ENCODE results near the gene DMXL2. TPM values are rescaled to one million over a fixed set of nuclear protein-coding genes. Genes with fewer than 3 reads are reported as not detected.

DMXL2 gene
- total RNA-seq, 4 donors from 2014 or later = 6.9 to 15.1 (median 11.7) TPM

DNA sequence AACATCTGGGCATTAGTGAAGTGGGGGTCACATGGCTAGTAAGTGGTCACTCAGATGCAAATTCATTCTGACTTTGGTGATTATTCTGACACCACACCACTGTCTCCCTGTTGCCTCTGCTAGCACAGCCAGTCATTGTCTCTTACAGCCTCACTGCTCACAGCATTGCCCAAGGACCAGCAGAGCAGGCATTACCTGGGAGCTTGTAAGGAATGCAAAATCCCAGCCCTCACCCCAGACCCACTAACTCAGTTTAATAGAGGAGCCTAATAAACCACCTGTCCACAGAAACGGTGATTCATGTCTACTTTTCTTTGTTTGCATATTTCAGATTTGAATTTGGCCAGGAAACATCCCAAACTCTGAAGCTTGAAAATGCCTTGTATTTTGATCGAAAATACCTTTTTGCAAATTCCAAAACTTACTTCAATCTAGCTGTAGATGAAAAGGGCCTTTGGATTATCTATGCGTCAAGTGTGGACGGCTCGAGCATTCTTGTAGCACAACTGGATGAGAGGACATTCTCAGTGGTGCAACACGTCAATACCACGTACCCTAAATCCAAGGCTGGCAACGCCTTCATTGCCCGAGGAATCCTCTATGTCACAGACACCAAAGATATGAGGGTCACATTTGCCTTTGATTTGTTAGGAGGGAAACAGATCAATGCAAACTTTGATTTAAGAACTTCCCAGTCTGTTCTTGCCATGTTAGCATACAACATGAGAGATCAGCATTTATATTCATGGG is 218.4 kb downstream of the DMXL2 start:
- Histone ChIP-seq H3K27me3 (peaks cover 0 to 23% (median 0%) of the 10 kb centered on the region in 4 donors), H3K27ac (no peak overlapping the region), H3K36me3 (no peaks in the 10 kb centered on the region), H3K9me3 (no peaks in the 10 kb centered on the region), H3K4me1 (no peaks in the 10 kb centered on the region), H3K4me3 (no peak overlapping the region)
- whole genome bisulfite sequencing, 2 donors = 89 to 92% methylated on average over 8 to 9 of the region's 9 CpGs
- DNase-seq = no peak
- intact Hi-C loops (cut with DNase I) = no loop called here
- TF ChIP-seq, protein P1, sequence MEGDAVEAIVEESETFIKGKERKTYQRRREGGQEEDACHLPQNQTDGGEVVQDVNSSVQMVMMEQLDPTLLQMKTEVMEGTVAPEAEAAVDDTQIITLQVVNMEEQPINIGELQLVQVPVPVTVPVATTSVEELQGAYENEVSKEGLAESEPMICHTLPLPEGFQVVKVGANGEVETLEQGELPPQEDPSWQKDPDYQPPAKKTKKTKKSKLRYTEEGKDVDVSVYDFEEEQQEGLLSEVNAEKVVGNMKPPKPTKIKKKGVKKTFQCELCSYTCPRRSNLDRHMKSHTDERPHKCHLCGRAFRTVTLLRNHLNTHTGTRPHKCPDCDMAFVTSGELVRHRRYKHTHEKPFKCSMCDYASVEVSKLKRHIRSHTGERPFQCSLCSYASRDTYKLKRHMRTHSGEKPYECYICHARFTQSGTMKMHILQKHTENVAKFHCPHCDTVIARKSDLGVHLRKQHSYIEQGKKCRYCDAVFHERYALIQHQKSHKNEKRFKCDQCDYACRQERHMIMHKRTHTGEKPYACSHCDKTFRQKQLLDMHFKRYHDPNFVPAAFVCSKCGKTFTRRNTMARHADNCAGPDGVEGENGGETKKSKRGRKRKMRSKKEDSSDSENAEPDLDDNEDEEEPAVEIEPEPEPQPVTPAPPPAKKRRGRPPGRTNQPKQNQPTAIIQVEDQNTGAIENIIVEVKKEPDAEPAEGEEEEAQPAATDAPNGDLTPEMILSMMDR (IDR thresholded peaks at IDR 0.05) = no peak
- no peak for TF ChIP-seq POLR2A (IDR thresholded peaks at IDR 0.05)

DNA sequence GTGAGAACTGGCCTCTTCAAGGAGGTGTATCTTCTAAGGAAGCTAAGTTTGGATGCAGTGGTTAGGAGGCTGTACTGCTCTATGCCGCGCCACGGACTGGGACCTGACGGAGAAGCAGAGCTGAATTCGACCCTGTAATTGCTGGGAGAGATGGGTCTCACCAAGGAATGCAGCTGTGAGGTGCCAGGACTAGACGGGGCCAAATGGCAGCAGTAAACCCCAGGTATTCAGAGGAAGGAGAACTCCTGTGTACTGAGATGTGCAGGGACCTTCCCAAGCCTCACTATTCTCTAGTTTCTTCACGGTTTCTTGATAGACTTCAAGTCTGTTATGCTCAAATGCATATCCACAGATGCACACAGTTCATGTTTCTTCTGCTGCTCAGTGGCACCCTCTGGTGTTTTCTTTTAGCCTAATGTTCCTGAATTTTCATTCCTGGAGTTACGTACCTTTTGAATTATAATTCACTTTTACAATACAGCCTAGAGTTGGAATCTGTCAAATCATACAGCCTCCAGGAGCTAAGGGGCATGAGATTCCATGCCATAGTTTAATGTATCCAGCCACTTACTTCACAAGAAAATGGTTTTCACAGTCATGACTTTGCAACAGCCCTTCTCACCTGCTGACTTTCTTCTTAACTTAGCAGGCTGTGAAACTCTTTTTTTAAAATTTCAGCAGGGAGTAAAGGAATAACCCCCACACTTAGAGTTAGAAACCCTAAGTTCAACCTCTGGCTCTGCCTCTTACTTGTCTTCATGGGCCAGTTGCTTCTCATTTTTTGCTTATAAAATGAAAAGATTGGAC is 219.3 kb downstream of the DMXL2 start:
- 57 to 66% methylated on average over 6 to 8 of the region's 8 CpGs for WGBS, 2 donors
- H3K27ac ChIP-seq = no peak overlapping the region
- DNase-seq = no peak
- intact Hi-C loops (cut with DNase I) = no loop called here
- no peaks in the 10 kb centered on the region for H3K4me1 ChIP-seq
- TF ChIP-seq, protein P1 (IDR thresholded peaks at IDR 0.05) = peak in 4 of 6 experiments; percentile 19 to 58 (median 40)
- TF ChIP-seq POLR2A (IDR thresholded peaks at IDR 0.05) = no peak
- no peak overlapping the region for H3K4me3 ChIP-seq
- no peaks in the 10 kb centered on the region for H3K9me3 ChIP-seq
- no peaks in the 10 kb centered on the region for H3K36me3 ChIP-seq
- peaks cover 0 to 32% (median 0%) of the 10 kb centered on the region in 4 donors for H3K27me3 ChIP-seq

DNA sequence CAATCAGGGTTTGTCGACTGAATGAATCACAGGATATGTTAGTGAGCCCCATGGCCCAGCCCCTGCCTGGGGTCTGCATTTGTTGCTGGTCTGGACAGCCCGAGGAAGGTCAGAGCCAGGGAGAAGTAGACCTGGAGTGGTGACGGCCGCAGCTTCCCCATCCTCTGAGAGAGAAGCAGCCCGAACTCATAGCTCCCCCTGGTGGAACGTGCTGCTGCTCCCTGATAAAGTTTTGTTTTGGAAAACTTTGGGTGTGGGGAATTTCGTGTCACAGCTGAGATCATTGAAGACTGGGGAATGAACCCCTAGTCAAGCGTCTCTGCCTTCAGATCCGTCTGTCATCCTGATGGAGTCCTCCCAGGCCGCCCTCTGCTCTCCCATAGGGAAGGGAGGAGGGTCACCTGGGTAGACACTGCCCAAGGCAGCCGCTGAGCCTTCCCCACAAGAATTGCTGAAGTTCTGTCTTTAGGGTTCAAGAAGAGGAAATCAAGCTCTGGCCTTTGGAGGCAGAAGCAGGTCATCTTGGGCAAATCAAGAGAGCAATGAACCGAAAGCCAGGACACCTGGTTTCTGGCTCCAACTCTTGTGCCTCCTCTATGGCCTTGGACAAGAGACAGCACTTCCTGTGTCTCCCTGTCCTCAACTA is 220.6 kb downstream of the DMXL2 start:
- 22 to 36% methylated on average over 5 to 9 of the region's 12 CpGs for WGBS, 2 donors
- DNase-seq = no peak
- intact Hi-C loops (cut with DNase I) = no loop called here
- TF ChIP-seq, protein P1 (IDR thresholded peaks at IDR 0.05) = peak in 4 of 6 experiments; percentile 17 to 48 (median 33)
- no peak for TF ChIP-seq POLR2A (IDR thresholded peaks at IDR 0.05)
- no peaks in the 10 kb centered on the region for H3K9me3 ChIP-seq
- no peak overlapping the region for H3K27ac ChIP-seq
- H3K4me1 ChIP-seq = no peaks in the 10 kb centered on the region
- H3K27me3 ChIP-seq = peaks cover 0 to 40% (median 0%) of the 10 kb centered on the region in 4 donors
- no peaks in the 10 kb centered on the region for H3K36me3 ChIP-seq
- no peak overlapping the region for H3K4me3 ChIP-seq

DNA sequence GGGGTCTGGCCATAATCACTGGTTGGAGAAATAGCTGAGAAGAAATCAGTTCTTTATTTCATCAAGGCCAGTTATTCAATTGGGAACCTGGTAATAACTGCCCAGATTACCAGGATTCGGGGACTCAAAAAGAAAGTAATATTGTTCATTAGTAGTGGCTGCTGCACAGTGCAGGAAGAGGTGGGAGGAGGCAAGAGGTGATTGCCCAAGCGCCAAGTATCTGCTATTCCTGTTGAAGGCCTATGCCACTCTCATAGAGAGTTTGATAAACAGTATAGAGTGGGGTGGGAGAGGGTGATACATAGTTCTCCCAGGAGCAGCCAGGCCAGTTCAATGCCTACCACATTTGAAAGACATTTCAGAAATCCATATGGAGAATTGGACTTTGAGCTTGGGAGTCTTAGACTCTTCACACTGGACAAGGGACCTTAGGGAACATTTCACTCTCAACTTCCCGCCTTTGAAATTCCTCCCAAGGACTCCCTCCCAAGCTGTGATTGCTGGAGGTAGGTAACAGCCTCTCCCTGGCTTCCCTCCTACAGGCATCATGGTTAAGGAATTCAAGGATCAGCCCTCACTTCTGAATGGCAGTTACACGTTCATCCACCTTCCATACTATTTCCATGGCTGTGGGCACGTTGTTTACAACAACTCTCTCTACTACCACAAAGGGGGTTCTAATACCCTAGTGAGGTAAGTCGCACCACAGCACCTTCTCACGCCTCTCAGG is 221.4 kb downstream of the DMXL2 start:
- H3K9me3 ChIP-seq = no peaks in the 10 kb centered on the region
- H3K27me3 ChIP-seq = peaks cover 0 to 39% (median 0%) of the 10 kb centered on the region in 4 donors
- H3K4me1 ChIP-seq = no peaks in the 10 kb centered on the region
- 73 to 85% methylated on average over 7 of the region's 7 CpGs for WGBS, 2 donors
- no peak for TF ChIP-seq POLR2A (IDR thresholded peaks at IDR 0.05)
- TF ChIP-seq, protein P1 (IDR thresholded peaks at IDR 0.05) = no peak
- intact Hi-C loops (cut with DNase I) = no loop called here
- no peak overlapping the region for H3K27ac ChIP-seq
- no peak for DNase-seq
- no peak overlapping the region for H3K4me3 ChIP-seq
- no peaks in the 10 kb centered on the region for H3K36me3 ChIP-seq
